Mesenchymal stem cell (in vitro differentiated cells and primary cell): ENCODE measurements around the gene HMG20A.

Experiments used
- DNase-seq: peaks from one replicate; pipeline ENCODE4 v3.0.0-alpha.2; 2013
- H2AFZ ChIP-seq: one replicate; pipeline ENCODE4 v1.6.1; 2013; ENCODE audit warnings: low read depth, mild to moderate bottlenecking, control low read depth, inconsistent platforms, low read length, moderate library complexity
- H2AK5ac ChIP-seq: 2 replicates; pipeline ENCODE4 v1.6.1; 2013; ENCODE audit warnings: low read length, moderate library complexity, mild to moderate bottlenecking, inconsistent platforms; ENCODE audit not compliant: severe bottlenecking
- H2BK120ac ChIP-seq: one replicate; pipeline ENCODE4 v1.6.1; 2013; ENCODE audit warnings: low read depth, mild to moderate bottlenecking, inconsistent platforms, low read length, moderate library complexity
- H2BK12ac ChIP-seq, 2 experiments: one replicate each; pipeline ENCODE4 v1.6.1; 2013; ENCODE audit warnings: inconsistent platforms in 2 of 2, low read length in 2 of 2, mild to moderate bottlenecking in 2 of 2, moderate library complexity in 2 of 2, control low read depth in 1 of 2
- H2BK15ac ChIP-seq: one replicate; pipeline ENCODE4 v1.6.1; 2013; ENCODE audit warnings: mild to moderate bottlenecking, low read depth, inconsistent platforms; ENCODE audit not compliant: poor library complexity, severe bottlenecking
- H2BK5ac ChIP-seq: 2 replicates; pipeline ENCODE4 v1.6.1; 2013; ENCODE audit warnings: low read depth, mild to moderate bottlenecking, low read length, control low read depth, inconsistent platforms; ENCODE audit not compliant: poor library complexity, severe bottlenecking
- H3K14ac ChIP-seq, 2 experiments: one replicate each; pipeline ENCODE4 v1.6.1; 2013; ENCODE audit warnings: inconsistent platforms in 2 of 2, low read length in 2 of 2, control low read depth in 1 of 2, mild to moderate bottlenecking in 1 of 2, moderate library complexity in 1 of 2
- H3K18ac ChIP-seq, 2 experiments: one replicate each; pipeline ENCODE4 v1.6.1; 2013; ENCODE audit warnings: inconsistent platforms in 2 of 2, low read length in 2 of 2, control low read depth in 1 of 2, low read depth in 1 of 2, mild to moderate bottlenecking in 1 of 2
- H3K23ac ChIP-seq, 2 experiments: one replicate each; pipeline ENCODE4 v1.6.1; 2013; ENCODE audit warnings: inconsistent platforms in 2 of 2, low read length in 2 of 2, mild to moderate bottlenecking in 2 of 2, moderate library complexity in 2 of 2, control low read depth in 1 of 2
- H3K27ac ChIP-seq: 2 replicates; pipeline ENCODE4 v1.5.1; 2013; ENCODE audit warnings: mild to moderate bottlenecking, moderate library complexity, low read length, control low read depth, inconsistent platforms; ENCODE audit not compliant: poor library complexity, severe bottlenecking
- H3K27me3 ChIP-seq, 2 experiments: 2 replicates each; pipeline versions ENCODE4 v1.6.1 to v1.7.0; 2013; ENCODE audit warnings: low read length in 2 of 2, mild to moderate bottlenecking in 2 of 2, moderate library complexity in 2 of 2, control low read depth in 1 of 2, inconsistent platforms in 1 of 2; ENCODE audit not compliant: control insufficient read depth in 1 of 2, insufficient read depth in 1 of 2
- H3K36me3 ChIP-seq, 2 experiments: 2 replicates each; pipeline versions ENCODE4 v1.6.1 to v1.7.0; 2013; ENCODE audit warnings: low read length in 2 of 2, control low read depth in 1 of 2, inconsistent platforms in 1 of 2, low read depth in 1 of 2, mild to moderate bottlenecking in 1 of 2; ENCODE audit not compliant: insufficient read depth in 2 of 2, control insufficient read depth in 1 of 2
- H3K4ac ChIP-seq, 2 experiments: one replicate each; pipeline ENCODE4 v1.6.1; 2013; ENCODE audit warnings: inconsistent platforms in 2 of 2, low read length in 2 of 2, mild to moderate bottlenecking in 2 of 2, moderate library complexity in 2 of 2, control low read depth in 1 of 2, low read depth in 1 of 2
- H3K4me1 ChIP-seq: 2 replicates; pipeline ENCODE4 v1.6.1; 2013; ENCODE audit warnings: low read depth, low read length, control low read depth; ENCODE audit not compliant: control insufficient read depth, insufficient read depth
- H3K4me2 ChIP-seq: 2 replicates; pipeline ENCODE4 v1.6.1; 2013; ENCODE audit warnings: low read length, mild to moderate bottlenecking, inconsistent platforms; ENCODE audit not compliant: poor library complexity, severe bottlenecking
- H3K4me3 ChIP-seq, 2 experiments: 2 replicates each; pipeline versions ENCODE4 v1.5.1 to v1.7.0; 2013; ENCODE audit warnings: low read length in 2 of 2, mild to moderate bottlenecking in 2 of 2, control low read depth in 1 of 2, low read depth in 1 of 2; ENCODE audit not compliant: insufficient read depth in 1 of 2
- H3K79me1 ChIP-seq: replicated peaks from 2 replicates; pipeline ENCODE4 v1.6.1; 2013; ENCODE audit warnings: mild to moderate bottlenecking, control low read depth, low read length, inconsistent platforms; ENCODE audit not compliant: poor library complexity, severe bottlenecking
- H3K9ac ChIP-seq: 2 replicates; pipeline ENCODE4 v1.7.0; 2013; ENCODE audit warnings: mild to moderate bottlenecking, low read length, moderate library complexity
- H3K9me3 ChIP-seq: 2 replicates; pipeline ENCODE4 v1.7.0; 2013; ENCODE audit warnings: mild to moderate bottlenecking, low read length; ENCODE audit not compliant: control insufficient read depth
- H4K8ac ChIP-seq: one replicate; pipeline ENCODE4 v1.6.1; 2013; ENCODE audit warnings: inconsistent platforms, mild to moderate bottlenecking, low read length, moderate library complexity
- H4K91ac ChIP-seq: one replicate; pipeline ENCODE4 v1.6.1; 2013; ENCODE audit warnings: mild to moderate bottlenecking, low read length, inconsistent platforms
- WGBS: methylation state at CpG from one replicate; pipeline ENCODE4 v1.1.7; 2013; ENCODE audit warnings: mixed read lengths; 5-methylcytosine and 5-hydroxymethylcytosine counted together

HMG20A gene

DNA sequence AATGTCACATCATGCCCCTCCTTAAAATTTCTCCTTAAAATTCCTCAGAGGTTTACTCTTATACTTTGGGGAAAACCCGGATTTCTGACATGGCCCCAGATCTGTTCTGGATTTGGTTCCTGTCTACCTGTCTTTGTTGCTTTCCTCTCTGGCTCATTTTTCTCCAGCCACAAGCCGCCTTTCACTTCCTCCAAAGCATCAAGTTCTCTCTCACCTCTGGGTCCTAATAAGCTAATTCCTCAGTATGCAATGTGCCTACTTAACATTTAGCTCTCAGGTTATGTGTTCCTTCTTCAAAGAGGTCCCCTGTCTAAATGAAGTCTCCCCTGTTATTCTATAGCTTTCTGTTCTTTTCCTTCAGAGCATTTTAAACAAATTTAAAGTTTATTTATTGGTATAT lies 16.1 kb downstream of the HMG20A start:
- H3K4me2 ChIP-seq, result no peak overlapping the region
- no peak overlapping the region for H3K27ac ChIP-seq
- no peak overlapping the region for H4K91ac ChIP-seq
- H3K36me3 ChIP-seq, result no peaks in the 10 kb centered on the region
- H2BK120ac ChIP-seq, result no peak overlapping the region
- no peaks in the 10 kb centered on the region for H3K4me1 ChIP-seq
- H3K14ac ChIP-seq, result no peak overlapping the region
- no peaks in the 10 kb centered on the region for H3K27me3 ChIP-seq
- no peak overlapping the region for H2AK5ac ChIP-seq
- DNase-seq, result no peak
- no peak overlapping the region for H3K4ac ChIP-seq
- peaks cover 13% of the 10 kb centered on the region for H3K79me1 ChIP-seq
- H2BK15ac ChIP-seq, result no peak overlapping the region
- no peaks in the 10 kb centered on the region for H3K9me3 ChIP-seq
- no peak overlapping the region for H3K4me3 ChIP-seq
- H2AFZ ChIP-seq, result no peak overlapping the region
- H4K8ac ChIP-seq, result no peak overlapping the region
- no peak overlapping the region for H2BK5ac ChIP-seq
- no peak overlapping the region for H3K23ac ChIP-seq
- no peak overlapping the region for H3K9ac ChIP-seq
- no peak overlapping the region for H2BK12ac ChIP-seq
- no peak overlapping the region for H3K18ac ChIP-seq
- WGBS, result 96% methylated on average over 2 of the region's 2 CpGs

DNA sequence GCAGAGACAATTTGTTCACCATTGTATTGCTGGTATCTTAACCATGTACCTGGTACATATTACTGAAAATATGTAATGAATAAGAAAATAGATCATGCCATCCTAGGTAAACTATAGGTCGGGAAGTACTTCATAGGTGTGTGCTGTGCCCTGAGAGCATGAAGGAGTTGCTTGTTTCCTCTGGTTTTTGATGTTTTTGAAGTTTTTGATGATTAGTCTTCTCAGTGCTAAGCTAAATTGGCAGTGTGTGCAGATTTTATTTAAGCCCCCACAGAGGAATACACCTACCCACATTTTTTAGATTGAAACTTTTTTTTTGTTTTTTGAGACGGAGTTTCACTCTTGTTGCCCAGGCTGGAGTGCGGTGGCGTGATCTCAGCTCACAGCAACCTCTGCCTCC lies 16.6 kb downstream of the HMG20A start:
- Histone ChIP-seq H3K18ac (no peak overlapping the region), H2AK5ac (no peak overlapping the region), H3K9ac (no peak overlapping the region), H3K14ac (no peak overlapping the region), H4K8ac (no peak overlapping the region), H2BK120ac (no peak overlapping the region), H3K23ac (no peak overlapping the region), H3K36me3 (no peaks in the 10 kb centered on the region), H2BK15ac (no peak overlapping the region), H3K4me3 (no peak overlapping the region), H2BK5ac (no peak overlapping the region), H3K4me1 (no peaks in the 10 kb centered on the region), H4K91ac (no peak overlapping the region), H3K4me2 (no peak overlapping the region), H2AFZ (no peak overlapping the region), H3K79me1 (peaks cover 13% of the 10 kb centered on the region), H3K27ac (no peak overlapping the region), H2BK12ac (no peak overlapping the region), H3K4ac (no peak overlapping the region), H3K27me3 (no peaks in the 10 kb centered on the region), H3K9me3 (no peaks in the 10 kb centered on the region)
- DNase-seq, result no peak
- WGBS, result 98% methylated on average over 4 of the region's 4 CpGs

DNA sequence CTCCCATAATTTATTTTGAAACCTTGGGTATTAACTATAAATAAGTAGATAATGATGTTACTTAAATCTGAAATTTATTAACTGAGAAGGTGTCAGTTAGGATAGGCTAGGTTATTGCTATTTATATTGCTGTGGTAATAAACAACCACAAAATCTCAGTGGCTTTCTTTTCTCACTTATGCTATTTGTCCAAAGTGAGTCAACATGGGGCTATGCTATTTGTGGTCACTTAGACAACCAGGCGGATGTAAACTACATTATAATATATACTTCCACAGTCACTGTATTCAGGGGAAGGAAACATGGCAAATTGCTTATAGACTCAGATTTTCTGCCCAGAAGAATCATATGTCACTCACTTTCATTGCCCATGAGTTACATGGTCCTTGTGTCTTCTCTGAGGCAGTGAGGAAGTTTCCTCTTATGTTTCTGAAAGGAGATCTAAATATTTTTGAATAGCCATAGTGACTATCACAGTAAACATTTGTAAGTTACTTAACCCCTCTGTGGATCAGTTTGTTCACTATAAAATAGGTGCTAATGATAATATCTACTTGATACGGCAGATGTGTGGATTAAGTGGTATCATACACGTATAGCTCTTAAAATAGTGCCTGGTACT lies 19.8 kb downstream of the HMG20A start:
- Histone ChIP-seq H2BK12ac (no peak overlapping the region), H3K4me2 (no peak overlapping the region), H3K27ac (no peak overlapping the region), H3K79me1 (peaks cover 13% of the 10 kb centered on the region), H4K8ac (no peak overlapping the region), H3K18ac (no peak overlapping the region), H2BK5ac (no peak overlapping the region), H3K9me3 (no peaks in the 10 kb centered on the region), H3K4me1 (no peaks in the 10 kb centered on the region), H3K27me3 (no peaks in the 10 kb centered on the region), H3K4me3 (no peak overlapping the region), H3K23ac (no peak overlapping the region), H3K14ac (no peak overlapping the region), H2AFZ (no peak overlapping the region), H4K91ac (no peak overlapping the region), H2AK5ac (no peak overlapping the region), H3K9ac (no peak overlapping the region), H2BK15ac (no peak overlapping the region), H3K4ac (no peak overlapping the region), H3K36me3 (no peaks in the 10 kb centered on the region), H2BK120ac (no peak overlapping the region)
- peak; percentile 92 for DNase-seq
- 20% methylated on average over 1 of the region's 3 CpGs for WGBS

DNA sequence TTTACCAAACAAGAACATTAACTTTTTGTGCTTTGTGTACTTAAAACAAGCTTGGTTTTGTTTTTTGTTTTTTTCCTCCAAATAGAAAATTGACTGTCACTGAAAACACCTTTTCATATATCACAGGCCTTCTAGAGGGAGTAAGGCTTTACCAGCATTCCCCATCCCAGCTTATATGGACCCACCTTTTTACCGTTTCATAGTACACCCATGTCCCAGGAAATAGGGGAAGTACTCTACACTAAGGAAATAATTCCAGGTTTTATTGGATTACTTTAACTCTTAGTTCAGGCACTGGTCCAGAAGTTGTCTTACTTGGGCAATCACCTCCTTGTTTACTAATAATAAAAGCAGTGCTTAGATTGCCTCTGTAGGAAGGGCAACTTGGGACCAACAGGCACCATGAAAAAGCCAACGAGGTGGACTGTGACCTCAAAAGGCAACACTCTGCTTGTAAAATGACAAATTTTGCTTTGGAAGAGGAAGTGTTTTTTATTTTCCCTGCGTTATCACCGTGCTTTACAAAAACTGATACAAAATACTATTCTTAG lies 26.2 kb downstream of the HMG20A start:
- Histone ChIP-seq H3K14ac (no peak overlapping the region), H3K4me1 (no peaks in the 10 kb centered on the region), H2BK120ac (no peak overlapping the region), H2BK5ac (no peak overlapping the region), H3K9ac (no peak overlapping the region), H3K4ac (no peak overlapping the region), H3K4me2 (no peak overlapping the region), H3K27me3 (no peaks in the 10 kb centered on the region), H3K4me3 (no peak overlapping the region), H3K79me1 (peaks cover 22% of the 10 kb centered on the region), H2BK15ac (no peak overlapping the region), H3K36me3 (peaks cover 0 to 8% of the 10 kb centered on the region in 2 experiments), H2AFZ (no peak overlapping the region), H3K9me3 (no peaks in the 10 kb centered on the region), H4K8ac (no peak overlapping the region), H2AK5ac (no peak overlapping the region), H3K23ac (no peak overlapping the region), H4K91ac (no peak overlapping the region), H2BK12ac (no peak overlapping the region), H3K27ac (no peak overlapping the region), H3K18ac (no peak overlapping the region)
- no peak for DNase-seq
- WGBS, result 94% methylated on average over 2 of the region's 4 CpGs
